GM11168 (cell line): ENCODE data around the gene RSAD2.

Experiments used
- in situ Hi-C: fragments of 300-500 bp; cut with MboI; formaldehyde crosslinking; loops from one replicate; pipeline ENCODE4 v1.12.0; 2022; ENCODE audit warnings: low sequenced_read_pairs; ENCODE audit not compliant: unreplicated experiment

The RSAD2 gene

GRCh38 chr2:6863792-6864191 lies 13.8 kb upstream of the RSAD2 start:
- in situ Hi-C loops, result no loop called here

GRCh38 chr2:6864231-6864754 lies 13.3 kb upstream of the RSAD2 start:
- in situ Hi-C loops, result no loop called here

DNA sequence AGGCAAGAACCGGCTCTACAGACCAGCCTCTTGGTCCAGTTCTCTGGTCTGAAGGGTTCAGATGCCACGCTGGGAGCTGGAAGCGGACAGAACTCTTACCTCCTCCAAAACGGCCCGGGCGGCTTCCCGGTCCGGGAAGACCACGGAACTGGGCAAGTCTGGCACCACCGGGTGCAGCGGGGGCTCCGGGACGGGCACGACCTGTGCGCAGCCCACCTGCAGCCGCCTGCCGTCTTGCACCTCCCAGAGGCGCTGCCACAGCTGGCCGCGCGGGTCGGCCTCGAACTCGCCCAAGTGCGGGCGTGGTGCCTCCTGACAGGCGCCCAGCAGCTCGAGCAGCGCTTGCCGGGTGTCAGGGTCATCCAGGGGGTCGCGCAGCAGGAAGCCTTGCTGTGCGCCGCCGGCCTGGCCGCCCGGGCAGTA lies 12.6 kb upstream of the RSAD2 start:
- in situ Hi-C loops, result no loop called here

DNA sequence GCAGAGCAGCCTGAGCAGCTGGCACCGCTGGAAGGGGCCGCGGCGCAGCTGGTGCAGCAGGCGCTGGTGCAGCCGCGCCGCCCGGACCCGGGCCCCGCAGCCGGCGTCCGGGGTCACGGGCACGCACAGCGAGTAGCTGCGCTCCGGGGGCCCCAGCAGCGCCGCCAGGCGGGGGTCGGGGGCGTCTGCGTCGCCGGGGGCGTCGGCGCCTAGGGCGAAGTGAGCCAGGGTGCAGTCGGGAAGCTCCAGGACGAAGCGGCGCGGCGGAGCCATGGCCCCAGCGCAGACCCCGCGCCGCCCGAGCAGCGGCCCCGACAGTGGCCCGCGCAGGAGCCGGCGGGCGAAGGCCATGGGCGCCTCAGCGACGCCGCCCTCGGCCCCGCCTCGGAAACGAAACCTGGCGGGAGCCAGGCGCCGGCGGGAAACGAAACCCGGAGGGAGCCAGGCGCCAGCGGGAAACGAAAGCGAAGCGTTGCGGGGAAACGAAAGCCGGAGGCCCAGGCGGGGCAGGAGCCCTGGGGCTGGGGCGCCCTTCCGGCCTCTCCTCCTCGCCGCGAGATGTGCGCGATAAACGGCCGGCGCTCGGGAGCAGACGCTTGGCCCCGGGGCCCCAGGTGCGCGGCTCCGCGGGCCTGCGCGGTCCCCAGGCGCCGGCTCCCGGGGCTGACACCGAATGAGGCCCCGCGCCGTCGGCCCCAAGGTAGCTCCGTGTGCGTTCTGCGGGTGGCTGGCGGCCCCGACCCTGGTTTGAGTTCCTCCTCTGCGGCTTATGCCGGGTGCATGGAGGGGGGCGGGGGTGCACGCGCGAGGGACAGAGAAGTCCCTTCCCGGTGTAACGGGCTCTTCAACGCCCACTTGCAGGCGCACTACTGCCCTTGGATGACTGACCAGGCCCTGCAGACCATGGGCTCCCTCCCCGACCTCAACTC lies 12.0 kb upstream of the RSAD2 start, which contains the start of gene CMPK2:
Gene CMPK2, minus strand, starts transcription at position 562 of the 929 bp plus-strand sequence. Its CDS starts 211 bp downstream, at position 351.
- in situ Hi-C loops, result no loop called here

GRCh38 chr2:6866275-6866671 lies 11.3 kb upstream of the RSAD2 start:
- in situ Hi-C loops, result no loop called here

DNA sequence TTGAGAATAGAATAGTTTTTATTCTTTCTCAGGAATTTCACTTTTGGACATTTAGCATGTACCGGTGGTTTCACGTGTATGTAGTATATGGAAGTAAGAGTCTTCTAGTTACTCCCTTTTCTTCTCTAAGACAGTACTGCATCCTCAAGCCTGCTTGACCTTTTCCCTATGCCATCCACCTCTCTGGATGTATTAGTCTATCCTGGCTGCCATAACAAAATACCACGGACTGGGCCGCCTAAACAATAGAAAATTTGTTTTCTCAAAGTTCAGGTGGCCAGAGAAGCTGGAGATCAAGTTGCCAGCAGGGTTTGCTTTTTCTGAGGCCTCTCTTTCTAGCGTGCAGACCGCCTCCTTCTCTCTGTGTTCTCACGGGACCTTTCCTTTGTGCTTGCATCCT lies 10.6 kb upstream of the RSAD2 start:
- in situ Hi-C loops, result no loop called here

DNA sequence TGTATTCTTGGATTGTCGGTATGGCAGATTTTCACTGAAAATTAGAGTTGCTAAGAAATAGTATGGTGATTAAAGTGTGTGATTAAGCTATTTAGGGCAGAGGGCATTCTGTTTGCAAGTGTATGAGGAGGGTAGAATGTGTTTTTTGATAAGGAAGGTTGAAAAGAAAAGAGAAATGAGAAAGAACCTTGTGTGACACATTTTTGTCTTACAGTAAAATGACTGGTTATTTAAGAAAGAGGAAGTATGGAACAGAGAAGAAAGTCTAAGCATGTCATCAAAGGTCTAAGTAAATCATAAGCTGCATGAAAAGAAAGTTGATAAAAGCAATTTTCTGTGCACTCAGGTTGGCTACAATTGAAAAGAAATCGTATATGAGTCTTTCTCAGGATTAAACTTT lies 5.2 kb upstream of the RSAD2 start:
- in situ Hi-C loops, result no loop called here

DNA sequence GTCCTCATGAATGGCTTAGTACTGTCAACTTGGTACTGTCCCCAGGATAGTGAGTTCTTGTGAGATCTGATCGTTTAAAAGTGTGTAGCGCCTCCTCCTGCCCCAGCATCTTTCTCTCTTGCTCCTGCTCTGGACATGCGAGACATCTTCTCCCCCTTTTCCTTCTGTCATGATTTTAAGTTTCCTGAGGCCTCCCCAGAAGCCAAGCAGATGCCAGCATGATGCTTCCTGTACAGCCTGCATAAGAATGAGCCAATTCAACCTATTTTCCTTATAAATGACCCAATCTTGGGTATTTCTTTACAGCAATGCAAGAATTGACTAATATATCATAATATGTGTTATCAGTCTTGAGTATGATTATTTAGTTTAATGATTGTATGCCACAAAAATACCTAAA lies 3.5 kb upstream of the RSAD2 start:
- in situ Hi-C loops, result no loop called here

DNA sequence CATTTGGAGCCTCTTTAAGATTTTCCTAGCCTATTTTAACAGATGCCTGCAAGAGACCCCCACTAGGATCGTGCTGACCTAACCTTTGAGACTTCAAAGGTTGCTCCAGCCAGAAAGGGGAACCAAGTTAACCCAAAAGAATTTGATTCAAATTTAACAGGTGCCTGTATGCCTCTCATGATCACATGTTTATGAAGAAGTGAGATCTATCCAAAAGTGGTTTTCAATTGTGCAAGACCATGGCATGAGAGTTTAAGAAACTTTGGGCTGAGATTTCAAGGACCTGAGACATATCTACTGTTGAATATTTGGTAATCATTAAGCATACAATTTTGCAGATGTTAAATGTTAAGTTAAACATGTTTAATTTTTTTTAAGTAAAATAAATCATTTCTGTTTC lies 1.3 kb upstream of the RSAD2 start:
- in situ Hi-C loops, result no loop called here

- in situ Hi-C loops, result no loop called here
Observed at GRCh38 chr2:6878549-6878948, 972 bp downstream of the RSAD2 start.

GRCh38 chr2:6879011-6879410 lies 1.4 kb downstream of the RSAD2 start:
- in situ Hi-C loops, result no loop called here

DNA sequence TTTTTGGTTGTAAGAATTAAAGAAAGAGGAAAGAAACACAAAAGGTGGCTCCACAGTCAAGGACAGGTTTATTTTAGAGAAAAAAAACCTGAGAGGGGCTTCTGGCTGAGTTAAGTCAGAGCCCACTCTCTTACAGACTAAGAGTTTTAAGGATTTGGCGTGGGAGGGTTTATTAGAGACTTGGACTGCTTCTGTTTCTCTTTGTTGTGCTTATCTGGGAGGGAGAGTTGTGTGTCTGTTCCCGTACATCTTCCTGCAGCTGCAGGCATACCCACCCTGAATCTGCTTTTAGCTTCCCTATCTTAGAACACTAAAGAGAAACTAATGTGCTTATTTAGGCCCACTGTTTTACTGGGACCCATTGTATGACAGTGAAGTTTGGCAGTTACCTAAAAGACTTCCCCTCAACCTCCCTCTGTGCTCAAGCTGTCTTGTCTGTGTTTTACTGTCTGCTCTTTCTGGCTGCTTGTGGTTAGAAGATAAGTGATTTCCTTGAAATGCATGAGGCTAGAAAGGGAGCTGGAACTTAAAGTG lies 2.7 kb downstream of the RSAD2 start:
- in situ Hi-C loops, result no loop called here

GRCh38 chr2:6881046-6881445 lies 3.5 kb downstream of the RSAD2 start:
- in situ Hi-C loops, result no loop called here

DNA sequence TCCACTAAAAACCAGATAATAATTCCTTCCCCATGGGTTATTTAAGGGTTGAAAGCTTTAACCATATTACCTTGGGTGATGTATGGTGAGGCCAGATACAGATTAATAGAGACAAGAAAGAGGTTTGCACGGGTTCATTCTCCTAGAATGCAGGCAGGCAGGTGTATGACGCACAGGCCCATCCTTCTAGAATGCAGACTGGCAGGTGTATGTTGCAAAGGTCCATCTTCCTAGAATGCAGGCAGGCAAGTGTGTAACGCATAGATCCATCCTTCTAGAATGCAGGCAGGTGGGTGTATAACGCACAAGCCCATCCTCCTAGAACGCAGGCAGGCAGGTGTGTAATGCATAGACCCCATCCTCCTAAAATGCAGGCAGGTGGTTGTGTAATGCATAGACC lies 3.9 kb downstream of the RSAD2 start:
- in situ Hi-C loops, result no loop called here

DNA sequence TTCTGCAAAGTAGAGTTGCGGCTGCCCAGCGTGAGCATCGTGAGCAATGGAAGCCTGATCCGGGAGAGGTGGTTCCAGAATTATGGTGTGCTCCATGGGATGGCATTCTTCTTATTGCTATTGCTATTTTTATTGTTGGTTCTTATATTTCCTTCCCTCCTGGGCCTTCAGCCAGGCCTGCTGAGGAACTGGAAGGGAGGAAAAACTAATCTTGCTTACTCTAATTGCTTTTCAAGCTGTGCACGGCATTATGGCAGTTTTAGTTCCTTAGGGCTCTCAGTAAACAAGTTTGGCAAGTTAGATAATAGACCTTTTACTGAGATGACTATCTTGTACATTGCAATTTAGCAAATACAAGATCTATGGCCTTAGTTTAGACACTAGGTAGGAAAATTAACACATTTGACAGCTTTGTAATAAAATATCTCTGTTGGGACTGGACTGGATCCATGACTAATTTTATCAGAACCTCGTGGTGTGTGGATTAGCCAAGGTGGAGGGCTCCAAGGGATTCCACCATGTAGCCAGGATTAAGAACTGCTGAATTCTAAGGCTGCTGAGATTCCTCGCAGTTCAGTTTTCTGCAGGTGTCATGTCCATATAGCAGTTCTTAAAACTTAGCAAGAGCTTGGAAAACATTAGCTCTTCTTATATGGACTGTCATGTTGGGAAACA lies 6.0 kb downstream of the RSAD2 start:
- in situ Hi-C loops, result no loop called here

GRCh38 chr2:6885551-6885950 lies 8.0 kb downstream of the RSAD2 start:
- in situ Hi-C loops, result loop anchor here (5.0 kb wide), 1 partner anchor 137 kb away; no protein-coding TSS in a partner anchor

DNA sequence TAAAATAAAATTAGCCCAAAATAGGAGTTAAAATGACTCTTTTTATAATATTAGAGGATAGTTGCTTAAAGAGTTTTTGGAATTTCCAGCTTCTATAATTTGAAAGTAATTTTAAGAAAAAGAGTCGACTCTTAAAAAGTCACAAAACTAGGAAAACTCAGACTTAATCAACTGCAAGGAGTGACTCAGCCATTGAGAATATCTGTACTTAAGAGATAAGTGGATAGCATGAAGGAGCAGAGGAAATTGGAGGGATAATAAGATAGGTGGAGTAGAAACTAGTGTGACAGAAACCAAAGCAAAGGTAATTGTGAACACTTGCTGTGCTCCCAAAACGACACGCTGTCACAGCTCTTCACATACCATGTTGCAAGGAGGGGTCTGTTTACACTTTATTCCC lies 8.4 kb downstream of the RSAD2 start:
- in situ Hi-C loops, result loop anchor here (5.0 kb wide), 1 partner anchor 136 kb away; no protein-coding TSS in a partner anchor

DNA sequence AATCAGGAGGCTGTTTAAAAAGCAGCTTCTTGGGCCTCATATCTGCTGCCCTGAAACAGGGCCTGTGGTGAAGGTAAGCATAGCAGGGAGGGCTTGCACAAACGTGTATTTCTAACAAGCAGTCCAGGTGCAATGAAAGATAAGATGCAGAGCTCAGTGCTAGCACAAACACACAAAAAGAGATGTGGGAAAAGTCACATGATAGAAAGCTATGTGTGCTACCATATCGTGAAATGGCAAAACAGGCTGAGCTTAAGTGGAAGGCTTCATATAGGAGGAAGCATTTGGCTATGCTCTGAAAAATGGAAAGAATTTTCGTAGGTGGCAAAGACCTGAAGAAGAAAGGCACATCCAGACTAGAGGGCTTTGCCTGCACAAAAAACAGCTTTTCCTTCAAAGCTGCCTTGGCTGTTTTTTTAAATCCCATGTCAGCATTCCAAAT lies 10.2 kb downstream of the RSAD2 start:
- in situ Hi-C loops, result loop anchor here (5.0 kb wide), 1 partner anchor 135 kb away; no protein-coding TSS in a partner anchor

DNA sequence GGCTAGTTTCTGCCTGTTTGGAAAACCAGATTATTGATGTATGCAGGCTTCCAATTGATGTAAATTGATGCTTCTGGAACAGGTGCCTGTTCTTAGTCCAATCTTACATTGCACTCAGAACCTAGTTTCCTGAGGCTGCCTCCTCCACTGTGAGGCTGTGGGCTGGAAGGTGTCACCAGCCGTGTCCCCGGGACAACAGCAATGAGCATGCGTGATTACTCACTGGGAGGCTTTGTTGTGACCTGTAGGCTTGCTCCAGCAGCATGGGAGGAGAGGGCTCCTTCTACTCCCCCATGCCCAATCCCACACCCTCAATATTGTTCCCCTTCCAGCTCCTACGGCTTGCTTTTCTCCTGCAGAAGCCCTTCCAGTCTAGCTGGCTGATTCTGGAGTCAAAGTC lies 11.1 kb downstream of the RSAD2 start:
- in situ Hi-C loops, result loop anchor here (5.0 kb wide), 1 partner anchor 134 kb away; no protein-coding TSS in a partner anchor

- in situ Hi-C loops, result no loop called here
Observed at GRCh38 chr2:6893876-6894482, 16.4 kb downstream of the RSAD2 start.
